ENCODE data around the gene KRTAP10-8.
"Not testable (repeated sequence)": the region's sequence is repeated elsewhere in the genome, so short reads cannot be mapped to it uniquely, and the experiment has no call there.

KRTAP10-8 gene

DNA sequence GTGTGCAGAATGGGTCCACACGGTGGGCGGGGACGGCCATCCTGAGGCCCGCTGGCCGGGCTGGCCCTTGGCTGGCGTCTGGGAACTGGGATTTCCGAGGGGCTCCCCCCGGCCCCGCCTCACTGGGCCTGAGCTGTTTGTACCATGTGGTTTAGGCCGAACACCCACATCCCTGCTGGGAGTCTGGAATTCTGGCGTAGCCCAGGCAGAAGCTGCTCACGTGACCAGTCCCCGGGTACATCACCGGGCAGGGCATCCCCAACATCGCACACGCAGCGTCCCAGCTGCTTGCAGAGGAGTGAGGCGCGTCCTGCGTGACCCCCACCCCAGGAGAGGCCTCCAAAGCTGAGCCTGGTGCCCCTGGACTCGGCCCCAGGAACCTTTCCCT is 9.4 kb upstream of the KRTAP10-8 start:
- DNase-seq (ENCODE audit: low read depth): no peak
- TF ChIP-seq, protein P1, sequence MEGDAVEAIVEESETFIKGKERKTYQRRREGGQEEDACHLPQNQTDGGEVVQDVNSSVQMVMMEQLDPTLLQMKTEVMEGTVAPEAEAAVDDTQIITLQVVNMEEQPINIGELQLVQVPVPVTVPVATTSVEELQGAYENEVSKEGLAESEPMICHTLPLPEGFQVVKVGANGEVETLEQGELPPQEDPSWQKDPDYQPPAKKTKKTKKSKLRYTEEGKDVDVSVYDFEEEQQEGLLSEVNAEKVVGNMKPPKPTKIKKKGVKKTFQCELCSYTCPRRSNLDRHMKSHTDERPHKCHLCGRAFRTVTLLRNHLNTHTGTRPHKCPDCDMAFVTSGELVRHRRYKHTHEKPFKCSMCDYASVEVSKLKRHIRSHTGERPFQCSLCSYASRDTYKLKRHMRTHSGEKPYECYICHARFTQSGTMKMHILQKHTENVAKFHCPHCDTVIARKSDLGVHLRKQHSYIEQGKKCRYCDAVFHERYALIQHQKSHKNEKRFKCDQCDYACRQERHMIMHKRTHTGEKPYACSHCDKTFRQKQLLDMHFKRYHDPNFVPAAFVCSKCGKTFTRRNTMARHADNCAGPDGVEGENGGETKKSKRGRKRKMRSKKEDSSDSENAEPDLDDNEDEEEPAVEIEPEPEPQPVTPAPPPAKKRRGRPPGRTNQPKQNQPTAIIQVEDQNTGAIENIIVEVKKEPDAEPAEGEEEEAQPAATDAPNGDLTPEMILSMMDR (IDR thresholded peaks at IDR 0.05; ENCODE audit: low read length, missing control alignments): no peak
- no peak overlapping the region for H3K4me3 ChIP-seq (replicated peaks; ENCODE audit: low read depth, low read length)

DNA sequence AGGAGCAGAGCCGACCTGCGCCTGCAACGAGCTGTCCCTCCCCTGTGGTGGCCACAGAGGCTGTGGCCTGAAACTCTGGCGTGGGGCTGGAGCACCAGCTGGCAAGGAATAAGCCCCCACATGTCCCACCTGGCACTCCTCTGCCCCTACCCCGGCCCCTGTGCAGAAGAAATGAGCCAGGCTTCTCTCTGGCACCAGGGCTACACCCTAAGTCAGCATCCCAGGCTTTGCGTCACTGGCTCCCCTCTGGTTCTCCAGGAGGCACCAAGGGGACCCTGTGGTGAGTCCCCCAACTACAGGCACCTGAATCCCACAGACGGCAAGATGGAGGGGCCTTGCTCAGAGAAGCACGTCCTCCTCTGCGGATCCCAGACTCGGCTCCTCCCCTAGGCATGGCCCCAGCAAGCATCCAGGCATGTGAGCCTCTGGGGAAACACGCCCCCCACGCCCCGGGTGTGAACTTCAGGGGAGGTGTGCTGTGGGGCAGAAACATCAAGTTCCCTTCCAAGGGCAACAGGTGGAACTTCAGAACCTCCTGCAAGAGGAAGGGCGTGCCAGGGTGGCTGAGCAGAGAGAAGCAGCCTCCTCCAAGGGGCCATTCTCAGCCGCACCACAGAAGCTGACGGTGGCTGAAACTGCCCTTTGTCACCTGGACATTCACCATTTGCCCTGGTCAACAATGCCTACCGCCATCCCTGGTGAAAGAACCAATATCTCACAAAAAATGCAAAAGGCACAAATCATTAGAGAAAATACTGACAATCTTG is 8.6 kb upstream of the KRTAP10-8 start:
- DNase-seq (ENCODE audit: low read depth): no peak
- TF ChIP-seq, protein P1 (IDR thresholded peaks at IDR 0.05; ENCODE audit: low read length, missing control alignments): no peak
- no peak overlapping the region for H3K4me3 ChIP-seq (replicated peaks; ENCODE audit: low read depth, low read length)

DNA sequence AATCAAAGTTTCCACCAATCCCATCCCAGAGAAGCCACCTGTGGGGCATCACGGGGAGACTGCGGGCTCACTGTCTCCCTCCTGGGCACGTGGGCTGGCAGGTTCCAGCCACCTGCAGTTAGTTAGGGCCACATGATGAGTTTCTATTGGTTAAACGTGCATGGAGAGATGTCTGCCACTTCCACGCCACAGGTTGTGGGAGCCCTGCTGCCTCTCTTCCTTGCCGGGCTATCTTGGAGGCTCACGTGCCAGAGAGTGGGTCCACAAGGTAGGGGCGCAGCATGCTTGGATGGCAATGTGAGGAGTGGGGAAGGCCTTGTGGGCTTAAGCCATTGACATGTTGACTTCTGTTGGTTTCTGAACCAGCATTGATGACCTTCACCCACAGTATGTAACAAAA is 8.0 kb upstream of the KRTAP10-8 start:
- DNase-seq (ENCODE audit: low read depth): no peak
- no peak overlapping the region for H3K4me3 ChIP-seq (replicated peaks; ENCODE audit: low read depth, low read length)
- TF ChIP-seq, protein P1 (IDR thresholded peaks at IDR 0.05; ENCODE audit: low read length, missing control alignments): no peak

DNA sequence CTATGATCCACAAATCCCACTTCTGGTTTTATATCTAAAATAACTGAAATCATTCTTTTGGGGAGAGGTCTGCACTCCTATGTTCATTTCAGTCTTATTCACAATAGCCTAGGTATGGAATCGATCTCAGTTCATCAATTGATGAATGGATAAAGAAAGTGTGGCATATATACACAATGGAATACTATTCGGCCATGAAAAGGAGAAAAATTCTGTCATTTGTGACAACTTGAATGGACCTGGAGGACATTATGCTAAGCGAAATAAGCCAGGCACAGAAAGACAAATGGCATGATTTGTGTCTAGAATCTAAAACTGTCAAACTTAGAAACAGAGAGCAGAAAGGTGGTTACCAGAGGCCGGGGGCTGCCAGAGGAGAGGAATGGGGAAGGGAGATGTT is 5.4 kb upstream of the KRTAP10-8 start:
- no peak for DNase-seq (ENCODE audit: low read depth)
- H3K4me3 ChIP-seq (replicated peaks; ENCODE audit: low read depth, low read length): no peak overlapping the region
- TF ChIP-seq, protein P1 (IDR thresholded peaks at IDR 0.05; ENCODE audit: low read length, missing control alignments): no peak

DNA sequence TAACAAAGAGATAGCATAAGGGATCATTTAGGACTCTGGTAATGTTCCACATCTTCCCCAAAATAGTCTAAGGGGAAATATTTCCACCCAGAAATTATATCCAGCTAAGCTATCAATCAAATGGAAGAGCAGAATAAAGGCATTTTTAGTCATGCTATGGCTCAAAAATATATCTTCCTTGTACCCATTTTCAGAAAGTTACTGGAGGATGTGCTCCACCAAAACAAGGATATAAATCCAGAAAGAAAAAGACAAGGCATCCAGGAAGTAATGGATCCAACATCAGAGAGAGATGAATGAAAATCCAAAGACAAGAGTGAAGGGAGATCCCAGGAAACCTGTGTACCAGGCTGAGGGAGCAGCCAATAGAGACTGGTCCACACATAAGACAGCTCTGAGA is 2.7 kb upstream of the KRTAP10-8 start:
- H3K4me3 ChIP-seq (replicated peaks; ENCODE audit: low read depth, low read length): no peak overlapping the region
- TF ChIP-seq, protein P1 (IDR thresholded peaks at IDR 0.05; ENCODE audit: low read length, missing control alignments): no peak
- no peak for DNase-seq (ENCODE audit: low read depth)

DNA sequence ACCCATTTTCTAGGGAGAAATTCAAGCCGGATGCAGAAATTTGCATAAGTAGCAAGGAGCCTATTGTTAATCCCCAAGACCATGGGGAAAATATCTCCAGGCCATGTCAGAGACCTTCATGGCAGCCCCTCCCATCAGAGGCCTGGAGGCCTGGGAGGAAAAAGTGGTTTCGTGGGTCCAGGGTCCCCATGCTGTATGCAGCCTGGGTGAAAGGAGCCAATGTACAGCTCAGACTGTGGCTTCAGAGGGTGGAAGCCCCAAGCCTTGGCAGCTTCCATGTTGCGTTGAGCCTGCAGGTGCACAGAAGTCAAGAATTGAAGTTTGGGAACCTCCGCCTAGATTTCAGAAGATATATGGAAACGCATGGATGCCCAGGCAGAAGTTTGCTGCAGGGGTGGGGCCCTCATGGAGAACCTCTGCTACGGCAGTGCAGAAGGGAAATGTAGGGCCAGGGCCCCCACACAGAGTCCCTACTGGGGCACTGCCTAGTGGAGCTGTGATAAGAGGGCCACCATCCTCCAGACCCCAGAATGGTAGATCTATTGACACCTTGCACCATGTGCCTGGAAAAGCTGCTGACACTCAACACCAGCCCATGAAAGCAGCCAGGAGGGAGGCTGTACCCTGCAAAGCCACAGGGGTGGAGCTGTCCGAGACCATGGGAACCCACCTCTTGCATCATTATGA is 1.6 kb upstream of the KRTAP10-8 start:
- not testable (repeated sequence) for DNase-seq (ENCODE audit: low read depth)

DNA sequence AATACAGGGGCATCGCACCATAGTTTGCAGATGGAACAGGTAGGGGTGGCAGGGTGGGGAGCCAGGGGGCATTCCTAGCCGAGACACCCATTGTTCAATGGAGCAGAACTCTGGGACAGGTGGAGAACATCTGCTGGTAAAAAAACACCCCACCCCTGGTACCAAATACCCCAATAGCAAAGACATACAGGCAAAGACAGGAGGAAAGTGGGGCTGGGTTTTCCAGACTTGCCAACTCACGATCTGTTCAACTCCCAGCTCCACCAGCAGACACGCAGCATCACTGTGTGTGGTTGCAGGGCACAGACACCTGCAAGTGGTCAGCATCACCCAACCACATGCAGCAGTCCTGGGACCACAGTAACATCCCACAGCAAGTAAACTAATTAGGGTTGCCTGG is 328 bp upstream of the KRTAP10-8 start:
- H3K4me3 ChIP-seq (replicated peaks; ENCODE audit: low read depth, low read length): no peak overlapping the region
- TF ChIP-seq, protein P1 (IDR thresholded peaks at IDR 0.05; ENCODE audit: low read length, missing control alignments): no peak
- DNase-seq (ENCODE audit: low read depth): no peak

More for the DNA sequence above, 1.6 kb upstream of the KRTAP10-8 start:
- not testable (repeated sequence) for H3K4me3 ChIP-seq (replicated peaks; ENCODE audit: low read depth, low read length)
